Mesangial cell (primary cell): ENCODE data around the gene CMTM4. TPM values are rescaled to one million over a fixed set of nuclear protein-coding genes. Genes with fewer than 3 reads are reported as not detected.

ENCODE experiments used
- total RNA-seq: library from RNA; depleted of rRNA; stranded (reverse); fragments of >200 nt; gene quantifications from 2 replicates; pipeline ENCODE4 v1.2.3, GENCODE V29; 2015

Gene CMTM4
- 17.3 and 46.8 TPM in 2 replicates for total RNA-seq

DNA sequence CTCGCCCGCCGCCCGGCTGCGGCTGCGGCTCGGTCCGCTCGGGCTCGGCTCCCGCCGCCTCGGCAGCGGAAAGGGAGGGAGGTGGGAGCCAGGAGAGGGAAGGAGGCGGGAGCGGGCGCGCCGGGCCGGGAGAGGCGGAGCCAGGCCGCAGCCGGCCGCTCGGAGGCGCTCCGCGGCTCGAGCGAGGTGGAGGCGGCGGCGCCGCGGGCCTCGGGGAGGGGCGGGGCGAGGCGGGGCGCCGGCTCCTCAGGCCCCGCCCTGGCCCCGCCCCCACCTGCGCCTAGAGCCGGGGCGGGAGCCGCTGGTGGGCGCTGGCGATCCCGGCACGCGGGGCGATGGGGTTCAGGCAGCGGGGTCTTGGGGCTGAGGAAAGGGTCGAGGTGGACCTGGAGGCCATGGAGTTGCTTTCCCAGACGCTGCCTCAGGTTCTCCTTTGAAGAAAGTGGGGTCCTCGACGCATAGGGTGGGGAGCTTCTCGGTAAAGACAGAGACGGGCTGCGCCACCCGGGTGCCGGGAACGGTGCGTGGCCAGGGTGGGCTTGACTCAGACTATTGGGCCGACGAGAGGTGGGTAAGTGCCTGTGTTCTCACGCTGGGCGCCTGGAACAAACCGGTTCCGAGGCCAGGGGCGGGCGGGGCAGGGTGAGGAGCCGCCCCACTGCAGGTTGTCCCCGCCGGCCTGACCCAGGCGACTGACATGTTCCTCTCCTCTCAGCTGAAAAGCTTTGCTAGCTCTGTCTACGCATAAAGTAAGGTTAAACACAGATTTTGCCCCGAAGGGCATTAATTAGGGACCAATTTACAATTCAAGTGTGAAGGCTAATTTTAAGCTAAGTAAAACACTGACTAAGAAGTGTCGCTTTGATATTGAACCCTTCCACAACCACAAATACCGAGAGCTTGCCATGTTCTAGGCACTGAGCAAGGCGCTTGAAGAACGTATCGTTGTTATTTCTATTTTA, at the start of gene CMTM4:
CMTM4 (minus strand) TSS at position 75 of the 962 bp plus-strand sequence. CDS start 218 bp downstream, outside the sequence.

DNA sequence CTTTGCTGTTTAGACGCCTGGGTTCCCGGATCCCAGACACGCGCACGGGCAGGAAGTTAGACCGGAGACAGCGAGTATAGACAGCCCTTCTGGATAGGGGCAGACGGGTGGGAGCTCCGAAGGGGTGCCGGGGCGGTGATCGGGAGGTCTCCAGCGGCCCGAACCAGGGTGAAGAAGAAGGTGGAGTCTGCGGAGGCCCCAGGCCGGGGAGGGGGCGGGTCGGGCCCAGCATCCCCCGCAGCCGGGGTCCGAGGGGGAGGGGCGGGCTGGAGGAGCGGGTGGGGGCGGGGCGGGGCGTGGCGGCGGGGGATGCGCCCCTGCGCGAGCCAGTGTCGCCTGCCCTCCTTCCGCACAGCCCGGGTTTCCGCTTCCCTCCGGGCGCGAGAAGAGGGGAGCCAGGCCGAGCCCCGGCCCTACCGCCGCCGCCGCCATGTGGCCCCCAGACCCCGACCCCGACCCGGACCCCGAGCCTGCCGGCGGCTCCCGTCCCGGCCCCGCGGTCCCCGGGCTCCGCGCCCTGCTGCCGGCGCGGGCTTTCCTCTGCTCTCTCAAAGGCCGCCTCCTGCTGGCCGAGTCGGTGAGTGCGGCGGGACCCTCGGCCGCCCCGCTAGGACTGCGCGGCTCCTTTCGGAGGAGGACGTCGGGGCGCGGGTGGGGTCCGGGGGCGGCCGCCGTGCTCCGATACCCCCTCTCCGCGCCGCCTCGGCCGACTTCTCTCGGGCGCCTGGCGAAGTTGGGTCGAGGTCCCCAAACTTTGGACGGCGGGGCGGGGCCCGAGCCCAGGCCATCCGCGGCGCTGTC, 92.0 kb downstream of the CMTM4 start, which contains the start of gene CMTM3:
CMTM3 (plus strand) TSS at position 329 of the 801 bp plus-strand sequence; CDS start at position 431, 102 bp downstream.

DNA sequence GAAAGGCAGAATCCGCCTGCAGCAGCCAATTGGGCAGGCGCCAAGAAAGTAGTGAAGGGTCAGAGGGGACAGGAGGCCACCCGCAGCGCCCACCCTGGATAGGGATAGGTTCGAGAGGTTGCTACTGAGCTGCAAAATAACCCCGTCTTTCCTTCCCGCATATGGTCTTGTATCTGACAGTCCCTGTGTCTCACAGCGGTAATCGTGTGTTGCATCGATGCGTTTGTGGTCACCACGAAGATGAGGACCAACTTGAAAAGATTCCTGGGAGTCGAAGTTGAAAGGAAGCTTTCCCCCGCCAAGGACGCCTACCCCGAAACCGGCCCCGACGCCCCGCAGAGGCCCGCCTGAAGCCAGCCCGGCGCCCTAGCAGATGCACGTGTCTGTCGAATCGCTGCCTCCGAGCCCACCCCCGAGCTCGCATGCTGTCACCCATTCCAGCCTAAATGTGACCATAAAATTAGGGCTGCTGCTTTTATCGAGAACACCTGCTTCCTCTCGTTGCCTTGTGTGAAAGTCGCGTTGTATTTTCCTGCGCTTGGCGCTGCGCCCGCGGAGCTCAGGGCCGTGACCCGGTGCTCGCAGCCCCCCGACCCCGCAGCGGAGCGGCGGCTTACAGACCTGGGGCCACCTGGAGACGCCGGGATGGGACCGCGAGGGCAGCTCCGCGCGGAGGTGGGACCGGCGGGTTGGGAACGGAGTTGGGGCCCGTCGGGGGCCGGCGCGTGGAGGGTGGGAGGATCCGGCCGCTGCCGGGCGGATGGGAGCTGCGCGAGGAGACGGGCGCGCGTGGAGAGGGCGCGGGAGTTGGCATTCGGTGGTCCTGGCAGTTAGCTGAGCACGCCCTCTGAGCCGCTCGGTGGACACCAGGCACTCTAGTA, 117.7 kb downstream of the CMTM4 start, which contains the start of gene CMTM2:
CMTM2 (plus strand) TSS at position 813 of the 881 bp plus-strand sequence. CDS start 145 bp downstream, outside the sequence.

DNA sequence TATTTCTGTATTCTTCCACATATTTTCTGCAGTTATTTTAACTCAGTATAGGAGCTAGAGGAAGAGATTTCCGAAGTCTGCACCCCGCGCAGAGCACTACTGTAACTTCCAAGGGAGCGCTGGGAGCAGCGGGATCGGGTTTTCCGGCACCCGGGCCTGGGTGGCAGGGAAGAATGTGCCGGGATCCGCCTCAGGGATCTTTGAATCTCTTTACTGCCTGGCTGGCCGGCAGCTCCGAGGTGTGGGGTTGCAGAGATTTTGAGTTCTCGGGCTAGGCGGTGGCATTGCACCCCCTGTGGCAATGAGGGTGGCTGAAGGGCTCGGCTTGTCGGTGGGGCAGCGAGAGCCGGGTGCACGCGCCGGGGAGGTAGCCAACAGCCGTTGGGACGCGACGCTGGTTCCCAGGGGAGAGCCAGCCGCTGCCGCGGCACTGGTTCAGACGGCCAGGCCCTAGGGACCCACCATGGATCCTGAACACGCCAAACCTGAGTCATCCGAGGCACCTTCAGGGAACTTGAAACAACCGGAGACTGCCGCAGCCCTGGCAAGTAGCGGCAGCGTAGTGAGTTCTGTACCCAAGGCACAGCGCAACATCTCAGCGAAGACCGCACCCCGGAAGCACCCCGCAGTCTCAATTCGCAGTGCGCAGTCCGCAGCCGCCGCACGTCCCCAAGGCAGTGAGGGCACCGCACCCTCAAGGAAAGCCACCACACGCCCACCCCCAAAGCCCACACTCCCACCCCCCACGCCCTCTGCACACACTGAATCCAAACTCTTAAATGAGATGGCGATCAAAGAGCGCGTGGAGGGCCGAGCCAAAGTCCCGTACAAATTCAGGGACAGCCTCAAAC, 130.3 kb downstream of the CMTM4 start, which contains the start of gene CMTM1:
CMTM1 (plus strand) TSS at position 389 of the 851 bp plus-strand sequence; CDS start at position 464, 75 bp downstream.

Other genes with a start within 250 kb of the CMTM4 start
- gene TK2, start 146.6 kb downstream of the CMTM4 start, total RNA-seq = 9.8 and 25.6 TPM in 2 replicates
- gene CKLF, start 144.2 kb downstream of the CMTM4 start, total RNA-seq = 59.6 and 76.6 TPM in 2 replicates
- gene CMTM1, start 130.3 kb downstream of the CMTM4 start, total RNA-seq = 0.89 and 2.0 TPM in 2 replicates
- gene CMTM2, start 117.3 kb downstream of the CMTM4 start, total RNA-seq = 0.13 and 1.3 TPM in 2 replicates
- 98.7 and 157 TPM in 2 replicates for gene CMTM3, start 92.0 kb downstream of the CMTM4 start, total RNA-seq
- gene DYNC1LI2, start 54.9 kb upstream of the CMTM4 start, total RNA-seq = 53.8 and 54.1 TPM in 2 replicates
- gene TERB1, start 104.8 kb upstream of the CMTM4 start, total RNA-seq = not detected in 2 replicates
- 20.4 and 58.3 TPM in 2 replicates for gene NAE1, start 134.2 kb upstream of the CMTM4 start, total RNA-seq
- not detected in 2 replicates for gene CA7, start 147.7 kb upstream of the CMTM4 start, total RNA-seq
- 10.9 and 16.3 TPM in 2 replicates for gene PDP2, start 183.8 kb upstream of the CMTM4 start, total RNA-seq
- gene CDH16, start 222.1 kb upstream of the CMTM4 start, total RNA-seq = 0.49 and 71.2 TPM in 2 replicates
- gene RRAD, start 228.8 kb upstream of the CMTM4 start, total RNA-seq = 23.1 and 59.2 TPM in 2 replicates
- 136 and 158 TPM in 2 replicates for gene CIAO2B, start 237.7 kb upstream of the CMTM4 start, total RNA-seq
- gene CES2, start 238.8 kb upstream of the CMTM4 start, total RNA-seq = 17.1 and 54.3 TPM in 2 replicates